ENCODE measurements around the gene MAD1L1.

DNA sequence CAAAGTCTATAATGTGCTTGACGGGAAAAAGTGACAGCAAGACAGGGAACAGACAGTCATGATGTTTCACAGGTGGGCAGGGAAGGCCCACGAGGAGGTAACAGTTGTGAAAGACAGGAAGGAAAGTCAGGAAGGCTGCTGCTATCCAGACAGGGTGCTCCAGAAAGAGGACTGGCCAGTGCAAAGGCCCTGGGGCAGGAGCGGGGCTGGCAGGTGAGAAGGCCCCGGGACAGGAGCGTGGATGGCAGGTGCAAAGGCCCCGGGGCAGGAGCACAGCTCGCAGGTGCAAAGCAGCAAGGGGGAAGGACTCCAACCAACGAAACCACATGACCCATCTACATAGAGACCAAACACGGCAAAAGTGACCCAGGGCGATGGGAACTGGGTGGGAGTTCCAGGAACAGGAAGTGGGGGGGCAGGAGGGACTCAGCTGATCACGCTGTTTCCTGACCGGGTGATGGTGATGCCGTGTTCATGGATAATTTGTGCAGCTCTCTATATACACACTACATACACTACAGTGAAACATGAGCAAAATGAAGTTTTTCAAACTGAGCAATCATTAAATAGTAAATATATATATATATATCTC is 138.2 kb downstream of the MAD1L1 start:
- TF ChIP-seq, protein P1, sequence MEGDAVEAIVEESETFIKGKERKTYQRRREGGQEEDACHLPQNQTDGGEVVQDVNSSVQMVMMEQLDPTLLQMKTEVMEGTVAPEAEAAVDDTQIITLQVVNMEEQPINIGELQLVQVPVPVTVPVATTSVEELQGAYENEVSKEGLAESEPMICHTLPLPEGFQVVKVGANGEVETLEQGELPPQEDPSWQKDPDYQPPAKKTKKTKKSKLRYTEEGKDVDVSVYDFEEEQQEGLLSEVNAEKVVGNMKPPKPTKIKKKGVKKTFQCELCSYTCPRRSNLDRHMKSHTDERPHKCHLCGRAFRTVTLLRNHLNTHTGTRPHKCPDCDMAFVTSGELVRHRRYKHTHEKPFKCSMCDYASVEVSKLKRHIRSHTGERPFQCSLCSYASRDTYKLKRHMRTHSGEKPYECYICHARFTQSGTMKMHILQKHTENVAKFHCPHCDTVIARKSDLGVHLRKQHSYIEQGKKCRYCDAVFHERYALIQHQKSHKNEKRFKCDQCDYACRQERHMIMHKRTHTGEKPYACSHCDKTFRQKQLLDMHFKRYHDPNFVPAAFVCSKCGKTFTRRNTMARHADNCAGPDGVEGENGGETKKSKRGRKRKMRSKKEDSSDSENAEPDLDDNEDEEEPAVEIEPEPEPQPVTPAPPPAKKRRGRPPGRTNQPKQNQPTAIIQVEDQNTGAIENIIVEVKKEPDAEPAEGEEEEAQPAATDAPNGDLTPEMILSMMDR (IDR thresholded peaks at IDR 0.05) = no peak
- no peak for TF ChIP-seq POLR2AphosphoS5 (IDR thresholded peaks at IDR 0.05)
